ENCODE data around the gene RHO. TPM values are rescaled to one million over a fixed set of nuclear protein-coding genes. Genes with fewer than 3 reads are reported as not detected.

RHO gene
- total and polyA plus RNA-seq, 2 donors (not counting 1 experiment from before 2014, with no cell fraction given): not detected

DNA sequence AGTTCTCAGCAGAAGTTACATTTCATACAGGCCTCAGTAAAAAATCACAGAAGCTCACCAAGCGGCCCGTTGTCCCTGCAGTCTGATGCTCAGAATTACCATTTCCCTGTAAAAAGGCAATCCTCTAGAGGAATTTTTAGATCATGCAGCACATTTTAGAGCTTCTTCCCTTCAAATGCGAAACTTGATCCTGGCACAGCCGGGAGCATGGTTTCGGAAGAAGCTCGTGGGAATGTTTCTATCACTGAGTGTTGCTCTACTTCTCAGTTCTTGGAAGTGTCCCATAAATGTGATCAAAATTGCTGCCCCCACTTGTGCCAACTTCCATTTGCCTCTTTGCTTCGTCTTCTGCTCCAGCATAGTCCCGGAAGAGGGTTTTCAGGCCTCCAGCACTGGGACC, 10.8 kb downstream of the RHO start:
- TF ChIP-seq CTCF (conservative IDR thresholded peaks at IDR 0.05 in 1 of 2, IDR thresholded peaks at IDR 0.05 in 1 of 2; ENCODE audit: low read depth in 1 of 2, low read length in 2 of 2) (no peak), EZH2 (IDR thresholded peaks at IDR 0.05; ENCODE audit: low read length, missing control alignments) (no peak)
- no peaks in the 10 kb centered on the region for H3K36me3 ChIP-seq (ENCODE audit: control insufficient read depth, insufficient read depth, low read length)

GRCh38 chr3:129540776-129541516, 12.5 kb downstream of the RHO start:
- TF ChIP-seq EZH2 (IDR thresholded peaks at IDR 0.05; ENCODE audit: low read length, missing control alignments) (no peak), CTCF (conservative IDR thresholded peaks at IDR 0.05 in 1 of 2, IDR thresholded peaks at IDR 0.05 in 1 of 2; ENCODE audit: low read depth in 1 of 2, low read length in 2 of 2) (no peak)
- H3K4me2 ChIP-seq (ENCODE audit: extremely low read depth, insufficient read depth, low read length): no peak overlapping the region
- H3K79me2 ChIP-seq (ENCODE audit: control insufficient read depth, insufficient read depth, low read length): no peaks in the 10 kb centered on the region
- H3K9ac ChIP-seq (ENCODE audit: insufficient read depth, low read length): no peak overlapping the region
- DNase-seq (ENCODE audit: low read depth in 2 of 2): no peak
- H3K27ac ChIP-seq (ENCODE audit: insufficient read depth, low read length): no peak overlapping the region
- no peaks in the 10 kb centered on the region for H3K9me3 ChIP-seq (ENCODE audit: control insufficient read depth, insufficient read depth, low read depth, low read length)
- H3K4me3 ChIP-seq (replicated peaks in 1 of 4; ENCODE audit: control extremely low read depth in 1 of 4, insufficient read depth in 1 of 4, low read depth in 3 of 4, low read length in 4 of 4): no peak overlapping the region
- H3K36me3 ChIP-seq (ENCODE audit: control insufficient read depth, insufficient read depth, low read length): no peaks in the 10 kb centered on the region
- no peaks in the 10 kb centered on the region for H3K4me1 ChIP-seq (ENCODE audit: control insufficient read depth, extremely low read depth, insufficient read depth, low read length)
- H4K20me1 ChIP-seq (ENCODE audit: control insufficient read depth, extremely low read depth, insufficient read depth, low read length): no peaks in the 10 kb centered on the region
- no peaks in the 10 kb centered on the region for H3K27me3 ChIP-seq (ENCODE audit: control insufficient read depth, insufficient read depth, low read length)
- no peak overlapping the region for H2AFZ ChIP-seq (ENCODE audit: low read length)

More for the DNA sequence above, 10.8 kb downstream of the RHO start:
- H3K9me3 ChIP-seq (ENCODE audit: control insufficient read depth, insufficient read depth, low read depth, low read length): no peaks in the 10 kb centered on the region
- no peak overlapping the region for H3K4me3 ChIP-seq (replicated peaks in 1 of 4; ENCODE audit: control extremely low read depth in 1 of 4, insufficient read depth in 1 of 4, low read depth in 3 of 4, low read length in 4 of 4)
- no peaks in the 10 kb centered on the region for H4K20me1 ChIP-seq (ENCODE audit: control insufficient read depth, extremely low read depth, insufficient read depth, low read length)
- no peak for DNase-seq (ENCODE audit: low read depth in 2 of 2)
- no peaks in the 10 kb centered on the region for H3K27me3 ChIP-seq (ENCODE audit: control insufficient read depth, insufficient read depth, low read length)
- no peaks in the 10 kb centered on the region for H3K79me2 ChIP-seq (ENCODE audit: control insufficient read depth, insufficient read depth, low read length)
- H3K9ac ChIP-seq (ENCODE audit: insufficient read depth, low read length): no peak overlapping the region
- no peak overlapping the region for H2AFZ ChIP-seq (ENCODE audit: low read length)
- H3K4me1 ChIP-seq (ENCODE audit: control insufficient read depth, extremely low read depth, insufficient read depth, low read length): no peaks in the 10 kb centered on the region
- H3K4me2 ChIP-seq (ENCODE audit: extremely low read depth, insufficient read depth, low read length): no peak overlapping the region
- H3K27ac ChIP-seq (ENCODE audit: insufficient read depth, low read length): no peak overlapping the region

DNA sequence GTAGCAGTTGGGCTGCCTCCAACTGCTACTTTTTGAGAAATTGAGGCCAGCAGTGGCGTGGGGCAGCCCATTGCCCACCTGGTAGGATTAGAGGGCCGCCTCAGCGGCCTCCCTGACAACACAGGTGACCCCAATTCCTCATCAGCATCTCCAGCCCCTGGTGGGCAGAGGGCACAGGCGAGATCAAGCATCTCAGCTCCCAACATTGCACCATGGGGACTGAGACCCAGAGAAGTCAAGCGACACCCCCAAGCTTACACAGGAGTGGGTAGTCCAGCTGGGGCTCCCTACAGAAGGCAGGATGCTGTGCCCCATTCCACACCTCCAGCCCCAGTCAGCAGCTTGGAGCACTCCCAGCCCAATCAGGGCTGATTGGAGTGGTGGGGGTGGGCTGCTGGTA, 14.3 kb downstream of the RHO start:
- Histone ChIP-seq H3K9me3 (ENCODE audit: control insufficient read depth, insufficient read depth, low read depth, low read length) (no peaks in the 10 kb centered on the region), H4K20me1 (ENCODE audit: control insufficient read depth, extremely low read depth, insufficient read depth, low read length) (no peaks in the 10 kb centered on the region), H3K4me2 (ENCODE audit: extremely low read depth, insufficient read depth, low read length) (no peak overlapping the region), H3K27ac (ENCODE audit: insufficient read depth, low read length) (no peak overlapping the region), H3K4me3 (replicated peaks in 1 of 4; ENCODE audit: control extremely low read depth in 1 of 4, insufficient read depth in 1 of 4, low read depth in 3 of 4, low read length in 4 of 4) (no peak overlapping the region), H3K36me3 (ENCODE audit: control insufficient read depth, insufficient read depth, low read length) (no peaks in the 10 kb centered on the region), H3K79me2 (ENCODE audit: control insufficient read depth, insufficient read depth, low read length) (no peaks in the 10 kb centered on the region), H2AFZ (ENCODE audit: low read length) (no peak overlapping the region), H3K9ac (ENCODE audit: insufficient read depth, low read length) (no peak overlapping the region), H3K27me3 (ENCODE audit: control insufficient read depth, insufficient read depth, low read length) (no peaks in the 10 kb centered on the region), H3K4me1 (ENCODE audit: control insufficient read depth, extremely low read depth, insufficient read depth, low read length) (no peaks in the 10 kb centered on the region)
- no peak for TF ChIP-seq CTCF (conservative IDR thresholded peaks at IDR 0.05 in 1 of 2, IDR thresholded peaks at IDR 0.05 in 1 of 2; ENCODE audit: low read depth in 1 of 2, low read length in 2 of 2)
- DNase-seq (ENCODE audit: low read depth in 2 of 2): no peak
